B cell (primary cell): ENCODE measurements around the gene SCARB1. TPM values are rescaled to one million over a fixed set of nuclear protein-coding genes. Genes with fewer than 3 reads are reported as not detected.

Source experiments
- ATAC-seq: fragments of 200-7000 bp; cut with Tn5 transposase; one replicate; pipeline ENCODE4 v1.10.0; 2021; ENCODE audit warnings: low read depth, mild to moderate bottlenecking, moderate number of reproducible peaks, moderate library complexity
- CTCF ChIA-PET: fragments of 350-600 bp; sonication (Branson Sonifier 250); formaldehyde crosslinking; loops from one replicate; lab custom pipeline; 2021; ENCODE audit warnings: antibody characterized with exemption, inconsistent platforms; lab: Charles Lee
- POLR2A ChIA-PET: fragments of 350-600 bp; sonication (Branson Sonifier 250); formaldehyde crosslinking; loops from one replicate; lab custom pipeline; 2021; ENCODE audit warnings: antibody characterized with exemption; lab: Charles Lee
- DNase-seq: peaks from one replicate; pipeline ENCODE4 v3.0.0; 2013
- H2AFZ ChIP-seq: 2 replicates; pipeline ENCODE4 v1.6.1; 2012; ENCODE audit warnings: mild to moderate bottlenecking, low read depth, low read length; ENCODE audit not compliant: insufficient read depth, poor library complexity, severe bottlenecking
- H3K27ac ChIP-seq, 2 donors: 1 replicate in 1 of 2; 2 replicates in 1 of 2; pipeline ENCODE4 v1.5.1; 2012 to 2013; ENCODE audit warnings: low read length in 2 of 2, mild to moderate bottlenecking in 2 of 2, moderate library complexity in 1 of 2
- H3K27me3 ChIP-seq, 4 experiments: fragments of 200-600 bp in 1 of 4; sonication (generic) in 1 of 4; replicated peaks in 1 of 4; 1 replicate in 2 of 4; 2 replicates in 2 of 4; pipeline versions ENCODE4 v1.6.1 to v1.7.0; 2013 to 2016; ENCODE audit warnings: low read length in 3 of 4, mild to moderate bottlenecking in 2 of 4, mixed read lengths in 1 of 4, moderate library complexity in 1 of 4; ENCODE audit not compliant: insufficient read depth in 4 of 4, control insufficient read depth in 3 of 4; ENCODE audit errors: control extremely low read depth in 1 of 4
- H3K36me3 ChIP-seq, 2 experiments: replicated peaks in 1 of 2; 1 replicate in 1 of 2; 2 replicates in 1 of 2; pipeline versions ENCODE4 v1.6.1 to v1.7.1; 2013; ENCODE audit warnings: low read length in 1 of 2; ENCODE audit not compliant: insufficient read depth in 2 of 2, control insufficient read depth in 1 of 2; ENCODE audit errors: control extremely low read depth in 1 of 2, extremely low read depth in 1 of 2
- H3K4me1 ChIP-seq, 2 donors: fragments of 200-600 bp in 1 of 2; sonication (generic) in 1 of 2; 1 replicate in 1 of 2; 2 replicates in 1 of 2; pipeline versions ENCODE4 v1.5.1 to v1.6.1; 2013 to 2017; ENCODE audit warnings: low read length in 2 of 2; ENCODE audit not compliant: control insufficient read depth in 2 of 2, insufficient read depth in 2 of 2
- H3K4me2 ChIP-seq: replicated peaks from 2 replicates; pipeline ENCODE3; 2012; ENCODE audit warnings: mild to moderate bottlenecking, low read depth, low read length; ENCODE audit not compliant: poor library complexity, severe bottlenecking
- H3K4me3 ChIP-seq, 5 experiments: fragments of 200-600 bp in 1 of 5; sonication (generic) in 1 of 5; 1 replicate in 3 of 5; 2 replicates in 2 of 5; pipeline versions ENCODE4 v1.5.1 to v1.7.0; 2011 to 2016; ENCODE audit warnings: low read length in 4 of 5, mild to moderate bottlenecking in 4 of 5, low read depth in 2 of 5, control low read depth in 1 of 5, moderate library complexity in 1 of 5; ENCODE audit not compliant: insufficient read depth in 1 of 5; ENCODE audit errors: control extremely low read depth in 1 of 5, extremely low read depth in 1 of 5
- H3K79me2 ChIP-seq: fragments of 200-600 bp; sonication (generic); one replicate; pipeline ENCODE4 v1.6.0; 2016; ENCODE audit warnings: low read length; ENCODE audit not compliant: control insufficient read depth, insufficient read depth
- H3K9ac ChIP-seq: fragments of 200-600 bp; sonication (generic); 2 replicates; pipeline ENCODE4 v1.6.1; 2017; ENCODE audit warnings: mild to moderate bottlenecking, low read length, moderate library complexity
- H3K9me3 ChIP-seq, 3 donors: one replicate each; pipeline versions ENCODE4 v1.6.1 to v1.7.1; 2013; ENCODE audit warnings: low read length in 2 of 3; ENCODE audit not compliant: control insufficient read depth in 2 of 3, insufficient read depth in 1 of 3; ENCODE audit errors: control extremely low read depth in 1 of 3
- H4K20me1 ChIP-seq: 2 replicates; pipeline ENCODE4 v1.6.0; 2012; ENCODE audit warnings: mild to moderate bottlenecking, low read length; ENCODE audit not compliant: insufficient read depth, control insufficient read depth, poor library complexity, severe bottlenecking
- H3K27ac Mint-ChIP-seq: one replicate; pipeline ENCODE4 v1.8.0; 2021; ENCODE audit warnings: mixed read lengths
- H3K27me3 Mint-ChIP-seq: one replicate; pipeline ENCODE4 v1.8.0; 2021; ENCODE audit warnings: mixed read lengths
- H3K4me1 Mint-ChIP-seq: one replicate; pipeline ENCODE4 v1.8.0; 2021; ENCODE audit warnings: mixed read lengths
- H3K4me3 Mint-ChIP-seq: one replicate; pipeline ENCODE4 v1.8.0; 2021; ENCODE audit warnings: mixed read lengths
- H3K9me3 Mint-ChIP-seq: one replicate; pipeline ENCODE4 v1.8.0; 2022; ENCODE audit warnings: mixed read lengths; ENCODE audit not compliant: insufficient read depth
- EZH2 ChIP-seq: IDR thresholded peaks from 2 replicates; pipeline ENCODE4 v1.6.1; 2012; ENCODE audit warnings: borderline replicate concordance, low read depth, mild to moderate bottlenecking, moderate library complexity, low read length; ENCODE audit not compliant: insufficient read depth, poor library complexity, severe bottlenecking
- WGBS: methylation state at CpG from one replicate; pipeline ENCODE4 v1.1.5; 2013; ENCODE audit warnings: missing lambda C conversion rate; ENCODE audit not compliant: insufficient coverage; 5-methylcytosine and 5-hydroxymethylcytosine counted together
- intact Hi-C: fragments of 100-400 bp; cut with micrococcal nuclease; formaldehyde crosslinking; loops from one replicate; pipeline ENCODE4 v1.10.0; 2022
- polyA plus RNA-seq: library from polyadenylated mRNA; depleted of rRNA; stranded (reverse); fragments of >200 nt; gene quantifications from 2 replicates; pipeline ENCODE4 v1.2.3, GENCODE V29; 2012
- total RNA-seq, 2 donors: library from RNA; stranded (reverse); fragments of 120-200 nt in 1 of 2; gene quantifications; 1 replicate in 1 of 2; 2 replicates in 1 of 2; pipeline versions ENCODE4 v1.2.3 to v1.2.4, GENCODE V29; 2013 to 2022
- TF ChIP-seq, protein P1 (sequence below): fragments of 200-600 bp; IDR thresholded peaks from one replicate; pipeline ENCODE4 v1.8.0; 2022; ENCODE audit warnings: antibody characterized with exemption, mild to moderate bottlenecking

Gene SCARB1
- total and polyA plus RNA-seq, 2 donors (not counting 1 experiment from before 2014, with no cell fraction given) = 26.8 to 30.7 TPM

DNA sequence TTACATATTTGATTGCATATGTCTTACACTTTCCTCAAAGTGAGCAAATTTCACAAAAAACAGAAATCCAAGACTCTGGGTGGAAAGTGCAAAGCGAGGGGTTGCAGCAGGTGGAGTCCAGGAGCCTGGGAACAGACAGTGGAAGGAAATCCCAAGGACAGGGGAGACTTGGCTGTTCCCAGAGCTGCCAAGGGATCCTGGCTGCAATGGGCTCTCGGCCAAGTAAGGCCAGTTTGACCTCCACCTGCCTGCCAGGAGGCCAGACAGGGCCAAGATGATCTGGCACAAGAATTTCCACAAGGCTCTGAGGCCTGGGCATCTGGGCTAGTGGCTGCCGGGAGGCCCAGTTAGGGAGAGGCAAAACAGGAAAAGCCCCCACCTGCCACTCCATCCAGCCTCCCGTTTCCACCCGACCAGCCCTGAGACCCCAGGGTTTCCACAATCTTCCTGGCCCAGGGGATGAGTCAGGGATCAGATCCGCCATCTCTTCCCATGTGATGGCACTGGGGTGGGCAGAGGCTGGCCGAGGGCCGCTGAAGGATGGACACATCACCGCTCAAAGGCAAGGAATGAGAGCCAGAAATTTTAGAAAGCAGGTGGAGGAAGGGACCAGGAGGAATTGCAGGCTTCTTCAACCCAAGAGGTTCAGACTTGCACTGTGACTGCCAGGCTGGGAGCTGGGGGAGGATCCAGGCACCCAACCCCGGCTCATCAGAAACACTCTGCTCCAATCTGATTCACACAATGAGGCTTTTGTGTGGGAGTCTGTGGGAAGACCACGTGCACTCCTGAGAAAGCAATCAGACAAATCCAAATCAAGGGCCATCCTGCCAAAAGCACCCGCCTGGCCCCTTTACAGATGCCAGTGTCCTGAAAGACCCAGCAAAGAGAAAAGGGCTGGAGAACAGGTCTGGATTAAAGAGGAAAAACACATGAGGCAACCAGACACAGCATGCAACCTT lies 16.3 kb downstream of the SCARB1 start:
- no peak overlapping the region for H2AFZ ChIP-seq
- no peak overlapping the region for H3K4me3 Mint-ChIP-seq
- no peaks in the 10 kb centered on the region for H3K36me3 ChIP-seq
- peaks cover 37% of the 10 kb centered on the region for H3K79me2 ChIP-seq
- no peaks in the 10 kb centered on the region for H4K20me1 ChIP-seq
- DNase-seq (no peak), ATAC-seq (no peak)
- POLR2A ChIA-PET = no interaction called here
- intact Hi-C loops = no loop called here
- 97% methylated on average over 5 of the region's 12 CpGs for WGBS
- H3K9me3 Mint-ChIP-seq = no peaks in the 10 kb centered on the region
- no peak overlapping the region for H3K27ac ChIP-seq
- no peaks in the 10 kb centered on the region for H3K27me3 ChIP-seq
- H3K4me3 ChIP-seq = no peak overlapping the region
- CTCF ChIA-PET = no interaction called here
- no peaks in the 10 kb centered on the region for H3K9me3 ChIP-seq
- H3K27me3 Mint-ChIP-seq = no peaks in the 10 kb centered on the region
- H3K4me1 ChIP-seq = no peaks in the 10 kb centered on the region
- H3K9ac ChIP-seq = no peak overlapping the region
- no peak overlapping the region for H3K27ac Mint-ChIP-seq
- TF ChIP-seq, protein P1, sequence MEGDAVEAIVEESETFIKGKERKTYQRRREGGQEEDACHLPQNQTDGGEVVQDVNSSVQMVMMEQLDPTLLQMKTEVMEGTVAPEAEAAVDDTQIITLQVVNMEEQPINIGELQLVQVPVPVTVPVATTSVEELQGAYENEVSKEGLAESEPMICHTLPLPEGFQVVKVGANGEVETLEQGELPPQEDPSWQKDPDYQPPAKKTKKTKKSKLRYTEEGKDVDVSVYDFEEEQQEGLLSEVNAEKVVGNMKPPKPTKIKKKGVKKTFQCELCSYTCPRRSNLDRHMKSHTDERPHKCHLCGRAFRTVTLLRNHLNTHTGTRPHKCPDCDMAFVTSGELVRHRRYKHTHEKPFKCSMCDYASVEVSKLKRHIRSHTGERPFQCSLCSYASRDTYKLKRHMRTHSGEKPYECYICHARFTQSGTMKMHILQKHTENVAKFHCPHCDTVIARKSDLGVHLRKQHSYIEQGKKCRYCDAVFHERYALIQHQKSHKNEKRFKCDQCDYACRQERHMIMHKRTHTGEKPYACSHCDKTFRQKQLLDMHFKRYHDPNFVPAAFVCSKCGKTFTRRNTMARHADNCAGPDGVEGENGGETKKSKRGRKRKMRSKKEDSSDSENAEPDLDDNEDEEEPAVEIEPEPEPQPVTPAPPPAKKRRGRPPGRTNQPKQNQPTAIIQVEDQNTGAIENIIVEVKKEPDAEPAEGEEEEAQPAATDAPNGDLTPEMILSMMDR = no peak
- TF ChIP-seq EZH2 = no peak
- no peaks in the 10 kb centered on the region for H3K4me1 Mint-ChIP-seq
- no peak overlapping the region for H3K4me2 ChIP-seq
